HepG2 (cell line): ENCODE data around the gene TMEM135.

Source experiments
- ESRRA ChIP-seq: sonication (generic); formaldehyde crosslinking; IDR thresholded peaks from 2 replicates; pipeline ENCODE4 v1.5.1; 2020; ENCODE audit warnings: mild to moderate bottlenecking, low read depth, missing genetic modification reagents
- HMG20A ChIP-seq: IDR thresholded peaks from 2 replicates; pipeline ENCODE4 v1.6.1; 2016; ENCODE audit warnings: borderline replicate concordance
- HNRNPLL ChIP-seq: fragments of 200-400 bp; formaldehyde crosslinking; IDR thresholded peaks from 2 replicates; pipeline ENCODE4 v1.6.1; 2017; ENCODE audit warnings: mild to moderate bottlenecking, low read depth, low read length; ENCODE audit not compliant: poor library complexity, severe bottlenecking
- TARDBP ChIP-seq: sonication (generic); formaldehyde crosslinking; IDR thresholded peaks from 2 replicates; pipeline ENCODE4 v1.8.0; 2022; ENCODE audit warnings: mild to moderate bottlenecking, missing genetic modification reagents
- ZNF503 ChIP-seq: sonication (generic); formaldehyde crosslinking; IDR thresholded peaks from 2 replicates; pipeline ENCODE4 v1.4.0; 2020; ENCODE audit warnings: missing genetic modification reagents
- TF ChIP-seq, protein P1 (sequence below): sonication (generic); formaldehyde crosslinking; IDR thresholded peaks from 2 replicates; pipeline ENCODE4 v1.8.1; 2022; ENCODE audit warnings: mild to moderate bottlenecking, missing genetic modification reagents
- TF ChIP-seq, protein P2 (sequence below): sonication (generic); formaldehyde crosslinking; IDR thresholded peaks from 2 replicates; pipeline ENCODE4 v1.9.0; 2022; ENCODE audit warnings: low read depth, missing genetic modification reagents

- TF ChIP-seq, protein P1, sequence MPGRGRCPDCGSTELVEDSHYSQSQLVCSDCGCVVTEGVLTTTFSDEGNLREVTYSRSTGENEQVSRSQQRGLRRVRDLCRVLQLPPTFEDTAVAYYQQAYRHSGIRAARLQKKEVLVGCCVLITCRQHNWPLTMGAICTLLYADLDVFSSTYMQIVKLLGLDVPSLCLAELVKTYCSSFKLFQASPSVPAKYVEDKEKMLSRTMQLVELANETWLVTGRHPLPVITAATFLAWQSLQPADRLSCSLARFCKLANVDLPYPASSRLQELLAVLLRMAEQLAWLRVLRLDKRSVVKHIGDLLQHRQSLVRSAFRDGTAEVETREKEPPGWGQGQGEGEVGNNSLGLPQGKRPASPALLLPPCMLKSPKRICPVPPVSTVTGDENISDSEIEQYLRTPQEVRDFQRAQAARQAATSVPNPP (CRISPR knock-in tag): no peak
- TF ChIP-seq HMG20A (CRISPR knock-in tag) (no peak), HNRNPLL (no peak), ESRRA (CRISPR knock-in tag) (no peak), ZNF503 (CRISPR knock-in tag) (no peak), TARDBP (no peak)
- TF ChIP-seq, protein P2, sequence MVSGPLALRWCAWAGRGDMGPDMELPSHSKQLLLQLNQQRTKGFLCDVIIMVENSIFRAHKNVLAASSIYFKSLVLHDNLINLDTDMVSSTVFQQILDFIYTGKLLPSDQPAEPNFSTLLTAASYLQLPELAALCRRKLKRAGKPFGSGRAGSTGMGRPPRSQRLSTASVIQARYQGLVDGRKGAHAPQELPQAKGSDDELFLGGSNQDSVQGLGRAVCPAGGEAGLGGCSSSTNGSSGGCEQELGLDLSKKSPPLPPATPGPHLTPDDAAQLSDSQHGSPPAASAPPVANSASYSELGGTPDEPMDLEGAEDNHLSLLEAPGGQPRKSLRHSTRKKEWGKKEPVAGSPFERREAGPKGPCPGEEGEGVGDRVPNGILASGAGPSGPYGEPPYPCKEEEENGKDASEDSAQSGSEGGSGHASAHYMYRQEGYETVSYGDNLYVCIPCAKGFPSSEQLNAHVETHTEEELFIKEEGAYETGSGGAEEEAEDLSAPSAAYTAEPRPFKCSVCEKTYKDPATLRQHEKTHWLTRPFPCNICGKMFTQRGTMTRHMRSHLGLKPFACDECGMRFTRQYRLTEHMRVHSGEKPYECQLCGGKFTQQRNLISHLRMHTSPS (CRISPR knock-in tag): no peak
Measured at GRCh38 chr11:87347854-87348253, 310.1 kb downstream of the TMEM135 start.
